ENCODE data around the gene ZNF423.

ZNF423 gene

DNA sequence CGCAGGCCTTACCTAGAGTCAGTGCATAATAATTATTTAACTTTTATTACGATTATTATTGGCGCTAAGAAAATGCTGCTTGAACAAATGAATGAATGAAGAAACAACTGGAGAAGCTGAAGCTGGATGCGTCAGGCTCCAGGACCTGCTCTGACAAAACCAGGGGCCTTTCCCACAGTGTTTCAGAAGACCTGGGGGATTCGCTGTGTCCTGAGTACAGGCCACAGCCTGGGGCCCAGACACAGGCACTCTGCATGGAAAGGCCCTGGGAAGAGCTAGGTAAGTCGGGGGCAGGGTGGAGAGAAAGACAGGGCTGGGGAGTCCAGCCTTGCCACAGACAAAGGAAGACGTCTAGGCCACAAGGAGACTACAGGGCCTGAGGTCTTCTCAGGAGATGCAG lies 226.1 kb downstream of the ZNF423 start:
- peaks cover 4% of the 10 kb centered on the region for H3K27me3 ChIP-seq (ENCODE audit: control insufficient read depth, insufficient read depth, low read length)
- no peak overlapping the region for H3K4me3 ChIP-seq (ENCODE audit: low read length)
- no peaks in the 10 kb centered on the region for H3K36me3 ChIP-seq (ENCODE audit: insufficient read depth, low read length)
- H3K9ac ChIP-seq (ENCODE audit: low read depth, low read length), result no peak overlapping the region
- no peaks in the 10 kb centered on the region for H3K9me3 ChIP-seq (replicated peaks; ENCODE audit: low read length)
- peaks cover 10% of the 10 kb centered on the region for H3K4me1 ChIP-seq (ENCODE audit: control insufficient read depth, insufficient read depth, low read length)
- H3K4me2 ChIP-seq (ENCODE audit: low read length), result no peak overlapping the region

DNA sequence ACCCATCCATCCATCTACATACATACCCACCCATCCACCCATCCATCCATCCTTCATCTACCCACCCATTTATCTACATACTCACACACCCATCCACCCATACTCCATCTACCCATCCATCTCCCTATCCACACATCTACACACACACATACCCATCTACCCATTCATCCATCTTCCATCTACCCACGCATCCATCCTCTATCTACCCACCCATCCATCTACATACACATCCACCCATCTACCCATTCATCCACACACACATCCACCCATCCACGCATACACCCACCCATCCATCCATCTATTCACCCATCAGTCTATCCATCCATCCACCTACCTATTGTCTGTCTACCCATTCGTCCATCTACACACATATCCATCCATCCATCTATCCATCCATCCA lies 227.8 kb downstream of the ZNF423 start:
- no peaks in the 10 kb centered on the region for H3K9me3 ChIP-seq (replicated peaks; ENCODE audit: low read length)
- no peak overlapping the region for H3K4me2 ChIP-seq (ENCODE audit: low read length)

DNA sequence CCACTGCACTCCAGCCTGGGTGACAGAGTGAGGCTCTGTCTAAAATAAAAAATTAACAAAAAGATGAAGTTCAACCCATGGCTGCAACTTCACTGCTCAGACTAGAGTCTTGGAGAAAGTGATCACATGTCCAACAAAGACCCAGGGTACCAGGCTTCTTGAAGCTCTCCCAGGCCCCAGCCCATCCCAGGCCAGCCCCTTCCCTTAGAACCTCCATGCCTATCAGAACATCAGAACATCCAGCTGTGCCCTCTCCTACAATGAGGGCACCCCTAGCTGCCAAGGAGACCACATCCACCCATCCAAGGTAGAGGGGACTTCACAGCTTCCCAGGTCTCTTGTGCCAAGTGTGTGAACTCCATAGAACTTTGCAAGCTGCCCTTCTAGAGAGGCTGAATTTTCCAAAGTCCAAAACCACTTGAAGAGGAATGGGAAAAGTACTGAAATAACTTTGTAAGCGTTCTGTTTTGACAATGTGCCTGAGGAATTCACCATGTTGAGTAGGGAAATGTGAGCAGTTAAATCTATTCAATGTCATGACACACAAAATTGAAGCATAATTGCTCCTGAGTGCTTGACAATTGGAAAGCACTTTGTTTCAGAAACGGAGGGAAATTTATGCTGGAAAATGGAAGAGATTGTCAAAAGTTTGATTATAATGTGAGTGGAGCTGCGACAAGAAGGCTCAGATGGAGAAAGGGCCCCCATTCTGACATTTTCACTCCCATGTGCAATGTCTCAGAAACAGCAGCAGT lies 230.4 kb downstream of the ZNF423 start:
- H3K4me1 ChIP-seq (ENCODE audit: control insufficient read depth, insufficient read depth, low read length), result peaks cover 6% of the 10 kb centered on the region
- H3K36me3 ChIP-seq (ENCODE audit: insufficient read depth, low read length), result no peaks in the 10 kb centered on the region
- H3K4me3 ChIP-seq (ENCODE audit: low read length), result no peak overlapping the region

More for the DNA sequence above, 227.8 kb downstream of the ZNF423 start:
- Histone ChIP-seq H3K36me3 (ENCODE audit: insufficient read depth, low read length) (no peaks in the 10 kb centered on the region), H3K4me3 (ENCODE audit: low read length) (no peak overlapping the region), H3K9ac (ENCODE audit: low read depth, low read length) (no peak overlapping the region), H3K4me1 (ENCODE audit: control insufficient read depth, insufficient read depth, low read length) (peaks cover 10% of the 10 kb centered on the region), H3K27me3 (ENCODE audit: control insufficient read depth, insufficient read depth, low read length) (peaks cover 4% of the 10 kb centered on the region)

DNA sequence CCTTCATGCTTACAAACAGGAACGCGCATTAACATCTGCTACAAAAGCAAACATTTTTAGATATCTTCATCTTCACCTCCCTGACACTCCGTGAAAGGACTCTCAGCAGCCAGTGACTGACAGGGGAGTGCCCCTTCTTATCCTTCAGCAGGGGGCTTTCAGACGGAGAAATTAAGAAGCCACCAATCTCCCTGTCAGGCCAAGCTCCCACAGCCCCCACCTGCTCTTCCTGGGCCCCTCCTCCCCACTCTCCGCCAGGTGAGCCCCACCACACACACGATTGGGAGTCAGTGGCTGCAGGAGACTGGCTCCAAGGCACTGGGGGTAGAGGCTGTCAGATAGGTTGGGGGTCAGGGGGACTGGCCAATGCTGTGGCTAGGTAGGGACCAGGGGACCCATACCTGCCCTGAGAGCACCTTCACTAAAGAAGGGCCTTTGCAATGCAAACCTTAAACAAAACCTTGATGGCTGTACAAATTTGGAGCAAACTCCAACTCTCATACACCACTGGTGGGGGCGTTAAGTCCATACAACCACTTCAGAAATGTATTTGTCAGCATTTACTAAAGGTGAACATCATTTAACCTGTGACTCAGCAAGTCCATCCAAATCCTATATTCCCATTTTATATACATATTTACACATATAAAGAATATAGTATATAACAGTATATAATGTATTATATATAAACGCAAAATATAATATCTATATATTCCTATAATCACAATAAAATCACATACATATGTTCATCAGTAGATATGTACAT lies 232.2 kb downstream of the ZNF423 start:
- Histone ChIP-seq H3K9ac (ENCODE audit: low read depth, low read length) (no peak overlapping the region), H3K27me3 (ENCODE audit: control insufficient read depth, insufficient read depth, low read length) (peaks cover 4% of the 10 kb centered on the region), H3K4me1 (ENCODE audit: control insufficient read depth, insufficient read depth, low read length) (peaks cover 18% of the 10 kb centered on the region), H3K4me3 (ENCODE audit: low read length) (no peak overlapping the region), H3K36me3 (ENCODE audit: insufficient read depth, low read length) (no peaks in the 10 kb centered on the region), H3K4me2 (ENCODE audit: low read length) (no peak overlapping the region), H3K9me3 (replicated peaks; ENCODE audit: low read length) (no peaks in the 10 kb centered on the region)

More for the DNA sequence above, 230.4 kb downstream of the ZNF423 start:
- Histone ChIP-seq H3K9me3 (replicated peaks; ENCODE audit: low read length) (no peaks in the 10 kb centered on the region), H3K4me2 (ENCODE audit: low read length) (no peak overlapping the region), H3K27me3 (ENCODE audit: control insufficient read depth, insufficient read depth, low read length) (peaks cover 4% of the 10 kb centered on the region), H3K9ac (ENCODE audit: low read depth, low read length) (no peak overlapping the region)

DNA sequence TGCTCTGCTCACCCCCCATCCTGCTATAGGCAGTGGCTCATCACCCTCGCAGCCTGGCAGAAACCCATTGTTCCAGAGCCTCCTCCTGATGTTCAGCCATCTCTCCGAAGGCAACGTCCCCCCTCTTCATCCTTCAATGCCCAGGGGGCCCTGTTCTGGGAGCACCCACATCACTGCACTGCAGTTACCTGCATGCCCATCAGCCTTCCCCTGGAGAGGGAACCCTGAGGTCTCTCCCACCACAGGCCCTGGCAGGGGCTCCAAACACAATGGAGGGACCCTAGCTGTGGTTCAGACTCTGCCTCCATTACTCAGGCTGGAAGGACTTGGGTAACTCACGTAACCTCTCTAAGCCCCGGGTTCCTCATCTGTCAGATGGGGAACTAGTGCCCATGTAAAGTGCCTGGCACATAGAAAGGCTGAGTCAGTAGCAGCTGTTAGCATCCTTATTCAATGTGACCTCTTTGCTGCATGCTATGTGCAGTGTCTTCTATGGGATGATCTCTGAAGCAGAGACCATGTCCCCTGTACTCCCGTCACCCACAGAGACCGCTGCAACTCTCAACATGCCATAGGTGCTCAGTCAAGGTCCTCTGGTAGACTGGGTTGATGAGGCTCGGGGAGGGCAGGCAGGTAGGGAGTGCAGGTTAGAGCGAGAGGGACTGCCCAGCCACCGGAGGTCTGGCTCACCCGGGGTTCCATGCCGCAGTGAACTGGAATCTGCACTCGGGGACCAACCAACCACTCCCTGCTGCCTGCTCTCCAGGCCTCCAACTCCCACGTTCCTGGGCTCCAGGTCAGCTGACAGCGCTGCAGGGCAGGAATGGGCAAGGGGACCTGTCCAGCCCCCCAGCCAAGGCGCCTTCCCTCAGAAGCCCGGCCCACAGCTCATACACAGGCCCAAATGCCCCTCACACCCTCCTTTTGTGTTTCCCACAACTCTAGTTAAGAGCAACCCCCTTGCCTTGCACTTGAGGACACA lies 233.2 kb downstream of the ZNF423 start:
- H3K4me1 ChIP-seq (ENCODE audit: control insufficient read depth, insufficient read depth, low read length), result peaks cover 18% of the 10 kb centered on the region
- H3K9me3 ChIP-seq (replicated peaks; ENCODE audit: low read length), result no peaks in the 10 kb centered on the region
- H3K36me3 ChIP-seq (ENCODE audit: insufficient read depth, low read length), result no peaks in the 10 kb centered on the region
- no peak overlapping the region for H3K4me3 ChIP-seq (ENCODE audit: low read length)
- H3K4me2 ChIP-seq (ENCODE audit: low read length), result no peak overlapping the region
- H3K9ac ChIP-seq (ENCODE audit: low read depth, low read length), result no peak overlapping the region
- peaks cover 4% of the 10 kb centered on the region for H3K27me3 ChIP-seq (ENCODE audit: control insufficient read depth, insufficient read depth, low read length)

DNA sequence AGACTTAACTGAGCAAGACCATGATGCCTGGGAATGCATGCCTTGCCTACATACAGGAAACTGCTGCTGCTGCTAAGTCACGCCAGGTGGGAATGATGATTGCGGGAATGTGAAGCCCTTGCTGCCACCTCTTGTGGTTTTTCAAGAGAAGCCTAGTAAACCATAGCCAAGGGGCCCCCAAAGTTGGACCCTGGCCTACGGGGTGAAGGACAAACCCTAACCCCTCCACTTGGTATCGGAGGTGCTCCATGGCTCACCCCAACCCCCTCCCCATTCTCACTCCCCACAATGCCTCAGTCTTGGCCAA lies 233.9 kb downstream of the ZNF423 start:
- no peak overlapping the region for H3K4me2 ChIP-seq (ENCODE audit: low read length)
- H3K4me3 ChIP-seq (ENCODE audit: low read length), result no peak overlapping the region
- peaks cover 4% of the 10 kb centered on the region for H3K27me3 ChIP-seq (ENCODE audit: control insufficient read depth, insufficient read depth, low read length)
- H3K9ac ChIP-seq (ENCODE audit: low read depth, low read length), result no peak overlapping the region
- H3K36me3 ChIP-seq (ENCODE audit: insufficient read depth, low read length), result no peaks in the 10 kb centered on the region
- H3K4me1 ChIP-seq (ENCODE audit: control insufficient read depth, insufficient read depth, low read length), result peaks cover 18% of the 10 kb centered on the region
- H3K9me3 ChIP-seq (replicated peaks; ENCODE audit: low read length), result no peaks in the 10 kb centered on the region

DNA sequence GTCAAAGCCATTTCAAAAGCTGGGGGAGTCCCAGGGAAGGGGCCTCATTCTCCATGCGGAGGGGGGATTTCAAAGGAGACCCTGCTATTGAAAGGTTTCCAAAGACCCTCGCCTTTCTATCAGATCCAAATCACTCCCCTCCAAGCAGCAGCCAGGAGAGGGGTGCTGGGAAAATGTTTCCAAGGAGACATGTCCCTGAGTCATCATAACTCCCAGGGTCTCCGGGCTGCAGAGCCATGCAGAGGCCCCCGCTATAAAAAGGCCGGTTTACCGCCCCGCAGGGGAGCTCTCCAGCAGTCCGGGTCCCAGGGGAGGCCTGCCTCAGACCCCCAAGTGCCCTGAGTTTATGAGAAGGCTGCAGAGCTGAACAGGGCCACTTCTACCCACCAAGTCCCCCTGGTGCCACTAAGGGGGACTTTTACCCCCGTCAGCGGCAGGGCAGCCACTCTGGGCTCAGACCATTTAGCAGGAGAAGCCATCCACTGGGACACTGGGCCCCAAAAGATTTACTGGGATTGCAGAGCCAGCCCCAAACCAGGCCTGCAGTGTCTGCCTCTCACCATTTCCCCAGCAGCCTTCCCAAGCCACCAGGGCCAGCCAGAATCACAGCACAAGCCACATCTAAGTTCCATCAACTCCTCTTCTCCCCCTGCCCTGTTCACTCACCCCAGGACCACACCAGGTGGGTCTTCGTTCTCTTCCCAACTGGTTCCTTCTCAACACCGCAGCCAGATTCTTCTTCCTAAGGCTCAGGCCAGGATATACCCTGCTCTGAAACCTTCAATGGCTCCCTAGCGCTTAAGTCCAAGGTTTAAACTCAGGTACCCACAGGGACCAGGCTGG lies 234.4 kb downstream of the ZNF423 start:
- no peaks in the 10 kb centered on the region for H3K9me3 ChIP-seq (replicated peaks; ENCODE audit: low read length)
- no peak overlapping the region for H3K9ac ChIP-seq (ENCODE audit: low read depth, low read length)
- H3K4me1 ChIP-seq (ENCODE audit: control insufficient read depth, insufficient read depth, low read length), result peaks cover 18% of the 10 kb centered on the region
- H3K36me3 ChIP-seq (ENCODE audit: insufficient read depth, low read length), result no peaks in the 10 kb centered on the region
- H3K4me3 ChIP-seq (ENCODE audit: low read length), result no peak overlapping the region
- H3K4me2 ChIP-seq (ENCODE audit: low read length), result no peak overlapping the region
- H3K27me3 ChIP-seq (ENCODE audit: control insufficient read depth, insufficient read depth, low read length), result peaks cover 4% of the 10 kb centered on the region

DNA sequence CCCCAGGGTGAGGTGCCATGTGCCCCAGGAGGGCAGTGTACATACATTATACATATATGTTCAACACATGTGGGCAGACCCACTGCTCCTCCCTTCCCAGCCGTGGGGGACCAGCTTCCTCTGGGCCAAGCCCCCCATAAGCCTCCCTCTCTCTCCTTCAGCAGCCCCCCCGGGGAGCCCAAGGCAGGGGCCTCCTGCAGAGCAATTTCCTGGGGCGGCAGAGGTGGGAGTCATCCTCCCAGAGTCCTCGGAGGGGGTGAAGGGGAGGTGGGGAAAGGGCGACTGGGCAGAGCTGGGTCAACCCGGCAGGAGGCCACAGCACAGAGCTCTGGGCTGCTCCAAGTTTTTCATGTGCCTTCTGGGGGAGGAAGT lies 235.1 kb downstream of the ZNF423 start:
- Histone ChIP-seq H3K4me1 (ENCODE audit: control insufficient read depth, insufficient read depth, low read length) (peaks cover 18% of the 10 kb centered on the region), H3K36me3 (ENCODE audit: insufficient read depth, low read length) (no peaks in the 10 kb centered on the region), H3K9me3 (replicated peaks; ENCODE audit: low read length) (no peaks in the 10 kb centered on the region), H3K9ac (ENCODE audit: low read depth, low read length) (peak overlapping the region; percentile 0), H3K4me3 (ENCODE audit: low read length) (no peak overlapping the region), H3K4me2 (ENCODE audit: low read length) (no peak overlapping the region), H3K27me3 (ENCODE audit: control insufficient read depth, insufficient read depth, low read length) (peaks cover 4% of the 10 kb centered on the region)

DNA sequence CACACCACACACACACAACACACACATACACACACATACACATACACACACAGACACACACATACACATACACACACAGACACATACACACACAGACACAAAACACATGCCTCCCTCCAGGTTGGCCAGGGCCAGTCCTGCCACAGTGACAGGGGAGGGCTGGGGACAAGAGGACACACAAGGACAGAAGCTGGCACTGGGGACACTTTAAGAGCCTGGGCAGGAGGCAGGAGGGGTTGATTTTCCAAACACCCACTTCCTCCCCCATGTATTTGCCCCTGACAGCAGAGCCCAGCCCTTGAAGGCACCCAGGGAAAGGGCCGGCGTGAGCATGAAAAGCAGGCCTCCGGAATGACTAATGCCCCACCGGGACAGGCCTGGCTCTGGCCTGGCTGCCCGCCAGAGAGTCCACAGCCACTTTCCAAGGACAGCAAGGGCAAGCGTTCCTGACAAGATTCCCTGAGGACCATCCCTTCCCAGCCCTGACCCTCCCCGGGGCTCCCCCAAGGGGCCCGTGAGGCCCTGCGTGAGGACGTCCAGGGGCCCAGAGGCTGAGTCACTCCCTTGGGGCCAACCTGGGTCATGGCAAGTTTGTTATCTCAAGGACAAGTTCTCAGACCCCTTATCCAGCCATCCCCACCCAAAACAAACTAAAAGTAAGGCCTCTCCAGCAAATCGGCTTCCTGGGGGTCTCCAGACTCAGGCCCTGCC lies 235.6 kb downstream of the ZNF423 start:
- H3K9ac ChIP-seq (ENCODE audit: low read depth, low read length), result peak overlapping the region; percentile 46
- no peaks in the 10 kb centered on the region for H3K36me3 ChIP-seq (ENCODE audit: insufficient read depth, low read length)
- no peaks in the 10 kb centered on the region for H3K9me3 ChIP-seq (replicated peaks; ENCODE audit: low read length)
- peaks cover under 1% of the 10 kb centered on the region for H3K27me3 ChIP-seq (ENCODE audit: control insufficient read depth, insufficient read depth, low read length)
- H3K4me2 ChIP-seq (ENCODE audit: low read length), result peak overlapping the region; percentile 46
- peaks cover 18% of the 10 kb centered on the region for H3K4me1 ChIP-seq (ENCODE audit: control insufficient read depth, insufficient read depth, low read length)
- H3K4me3 ChIP-seq (ENCODE audit: low read length), result no peak overlapping the region

DNA sequence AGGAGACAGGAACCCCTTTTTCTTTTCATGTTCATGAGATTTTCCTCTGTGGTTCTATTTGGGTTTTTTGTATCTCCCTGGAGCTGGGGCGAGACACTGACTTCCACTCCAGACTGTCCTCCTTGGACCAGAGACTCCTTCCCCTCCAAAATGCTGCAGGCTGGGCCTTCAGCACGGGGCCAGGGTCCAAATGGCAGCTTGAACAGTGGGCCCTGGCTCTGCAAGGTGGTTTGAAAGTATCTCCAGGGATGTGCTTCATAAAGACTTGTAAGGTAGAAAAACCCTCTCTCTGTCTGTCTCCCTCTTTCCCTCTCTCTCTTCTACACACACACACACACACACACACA lies 236.1 kb downstream of the ZNF423 start:
- H3K4me1 ChIP-seq (ENCODE audit: control insufficient read depth, insufficient read depth, low read length), result peaks cover 18% of the 10 kb centered on the region
- H3K9me3 ChIP-seq (replicated peaks; ENCODE audit: low read length), result no peaks in the 10 kb centered on the region
- peak overlapping the region; percentile 46 for H3K4me2 ChIP-seq (ENCODE audit: low read length)
- no peaks in the 10 kb centered on the region for H3K36me3 ChIP-seq (ENCODE audit: insufficient read depth, low read length)
- H3K9ac ChIP-seq (ENCODE audit: low read depth, low read length), result peak overlapping the region; percentile 46
- no peak overlapping the region for H3K4me3 ChIP-seq (ENCODE audit: low read length)
- H3K27me3 ChIP-seq (ENCODE audit: control insufficient read depth, insufficient read depth, low read length), result no peaks in the 10 kb centered on the region

Data from skeletal muscle satellite cell (primary cell).